Fibroblast of gingiva (primary cell): ENCODE measurements around the gene CFAP61.

Experiments used
- DNase-seq: peaks from one replicate; pipeline ENCODE4 v3.0.0-alpha.2; 2011; ENCODE audit warnings: low read depth

CFAP61 gene

DNA sequence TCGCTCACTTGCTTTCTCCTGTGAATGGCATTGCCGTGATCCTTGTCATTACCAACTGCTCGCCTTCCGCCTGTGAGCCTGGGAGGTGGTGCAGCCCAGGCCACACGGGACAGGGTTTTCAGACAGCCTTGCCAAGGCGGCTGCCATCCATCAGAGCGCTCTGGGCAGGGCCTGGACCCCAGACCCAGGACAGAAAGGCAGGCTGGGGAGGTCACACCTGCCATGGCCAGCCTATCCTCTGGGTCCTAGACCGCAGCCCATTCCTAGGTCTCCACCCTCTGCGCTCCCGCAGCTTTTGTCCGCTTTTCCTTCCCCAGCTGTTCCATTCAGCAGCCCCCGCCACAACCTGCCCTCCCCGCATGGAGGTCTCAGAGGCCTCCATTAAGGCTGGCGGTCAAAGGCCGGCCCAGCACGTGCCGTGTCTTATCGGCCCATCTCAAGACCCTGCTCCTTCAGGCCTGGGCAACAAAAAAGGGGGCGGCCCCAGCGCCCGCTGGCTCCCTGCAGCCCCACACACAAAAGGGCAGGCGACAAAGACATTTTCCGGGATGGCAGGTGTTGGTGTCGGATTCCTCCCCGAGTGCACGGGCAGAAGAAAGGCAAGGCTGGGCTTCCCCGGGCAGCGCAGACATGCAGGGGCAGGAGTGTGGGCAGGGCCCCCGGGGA lies 343.7 kb downstream of the CFAP61 start:
- no peak for DNase-seq

DNA sequence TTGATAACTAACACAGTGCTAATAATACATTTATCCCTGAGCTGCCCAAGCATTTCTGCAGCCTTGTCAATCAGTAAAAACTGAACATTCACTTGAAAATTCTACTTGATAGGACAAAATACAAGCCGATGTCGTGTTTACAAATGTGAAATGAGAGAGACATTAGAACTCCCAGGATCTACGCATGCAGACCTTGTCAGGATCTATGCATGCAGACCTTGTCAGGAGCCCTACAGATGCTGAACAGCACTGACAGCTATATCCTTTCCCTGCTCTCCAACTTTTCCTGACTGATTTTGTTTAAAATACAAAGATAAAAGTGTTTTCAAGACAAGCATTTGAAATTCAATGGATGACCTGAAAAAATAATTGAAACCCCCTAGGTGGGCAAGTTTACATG lies 344.5 kb downstream of the CFAP61 start:
- DNase-seq, result no peak

DNA sequence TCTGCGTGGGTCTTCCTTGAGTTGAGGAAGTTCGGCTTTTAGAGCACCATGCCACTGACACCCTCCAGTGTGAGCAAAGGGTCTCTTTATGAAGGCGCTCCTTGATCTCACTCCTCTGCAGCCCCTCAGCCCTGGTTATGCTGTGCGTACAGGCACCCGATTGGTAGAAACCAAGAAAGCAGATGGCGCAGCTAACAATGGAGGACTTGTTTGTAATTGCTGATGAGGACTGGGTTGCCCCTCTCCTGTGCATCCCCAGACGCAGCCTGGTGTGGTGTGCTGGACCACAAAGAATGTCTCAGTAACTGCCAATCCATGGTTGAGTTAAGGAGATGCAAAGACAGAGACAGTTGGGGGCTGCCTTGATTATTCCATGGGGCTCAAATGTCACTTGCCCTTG lies 345.8 kb downstream of the CFAP61 start:
- DNase-seq, result no peak

DNA sequence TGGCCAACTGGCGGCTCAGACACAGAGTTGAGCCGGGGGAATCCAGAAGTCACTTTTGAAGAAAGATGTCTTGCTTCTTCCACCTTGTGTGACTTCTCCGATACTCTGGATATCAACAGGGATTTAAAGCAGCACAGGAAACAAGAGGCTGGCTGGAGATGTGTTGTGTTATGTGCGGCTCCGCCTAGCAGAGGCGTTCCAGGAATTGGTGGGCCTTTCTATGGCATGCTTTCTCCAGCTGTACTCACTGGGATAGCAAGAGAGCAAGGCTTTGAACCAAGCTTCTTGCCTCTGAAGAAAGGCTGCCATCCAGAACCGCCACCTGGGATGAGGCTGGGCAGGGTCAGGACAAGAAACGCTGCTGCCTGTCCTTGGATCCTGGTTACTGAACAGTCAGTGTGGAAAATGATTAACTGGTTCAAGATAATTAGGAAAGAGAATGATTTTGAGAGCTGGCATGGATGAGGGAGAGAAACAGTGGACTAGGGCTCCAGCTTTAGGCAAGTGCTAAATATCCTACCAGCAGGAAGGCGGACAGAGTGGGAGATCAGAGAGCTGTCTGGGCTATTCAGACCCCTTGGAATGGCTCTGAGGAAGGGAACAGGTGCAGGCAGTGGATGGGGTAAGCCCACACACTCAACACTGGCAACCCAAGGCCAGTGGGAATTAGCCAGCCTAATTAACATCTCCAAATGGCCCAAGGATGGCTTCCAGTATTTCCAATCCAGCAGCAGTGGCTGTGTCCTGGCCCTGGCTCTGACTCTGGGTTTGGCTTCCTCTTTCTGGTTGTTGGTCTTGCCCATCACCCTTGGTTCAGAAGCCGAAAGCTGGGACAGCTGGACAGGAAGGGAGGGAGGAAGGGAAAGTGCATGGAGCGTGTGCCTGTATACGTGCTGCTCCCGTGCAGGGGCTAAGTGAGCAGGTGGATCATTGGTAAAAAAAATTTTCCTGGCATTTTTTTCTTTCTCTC lies 347.5 kb downstream of the CFAP61 start:
- DNase-seq, result no peak

DNA sequence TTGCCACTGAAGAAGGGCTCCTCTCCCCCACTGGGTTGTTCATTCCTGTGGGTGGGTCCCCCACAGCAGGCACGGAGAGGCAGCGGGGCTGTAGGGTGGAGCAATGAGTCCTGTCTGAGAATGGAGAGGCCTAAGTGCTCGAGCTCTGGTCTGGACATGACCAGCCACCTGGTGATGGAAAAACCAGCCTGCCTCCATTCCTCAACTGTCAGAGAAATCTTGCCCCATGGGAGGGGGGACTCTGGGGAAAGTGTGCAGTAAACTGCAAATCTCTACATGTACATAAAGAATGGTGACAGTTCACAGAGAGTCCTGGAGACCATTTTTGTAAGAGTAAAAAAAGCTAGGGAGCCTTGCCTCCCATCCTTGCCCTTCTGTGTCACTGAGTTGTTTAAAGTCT lies 349.7 kb downstream of the CFAP61 start:
- DNase-seq, result no peak

DNA sequence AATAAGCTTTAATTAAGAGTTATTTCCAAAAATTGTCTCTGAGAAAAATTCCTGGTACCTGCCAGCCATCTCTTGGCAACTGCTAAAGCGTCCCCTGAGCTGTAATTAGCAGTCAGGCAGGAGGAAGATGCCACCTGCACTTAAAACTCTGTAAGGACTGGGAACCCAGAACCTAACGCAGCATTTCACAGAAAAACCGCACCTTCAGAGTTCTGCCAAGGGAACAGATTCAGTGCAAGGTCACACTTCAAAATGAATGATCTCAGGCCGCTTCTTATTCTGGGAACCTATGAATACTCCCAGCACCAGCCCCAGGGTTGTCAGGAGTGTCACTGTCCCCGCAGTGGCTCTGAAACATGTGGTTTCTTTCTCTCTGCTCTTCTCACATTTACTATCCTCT lies 352.3 kb downstream of the CFAP61 start:
- DNase-seq, result no peak

DNA sequence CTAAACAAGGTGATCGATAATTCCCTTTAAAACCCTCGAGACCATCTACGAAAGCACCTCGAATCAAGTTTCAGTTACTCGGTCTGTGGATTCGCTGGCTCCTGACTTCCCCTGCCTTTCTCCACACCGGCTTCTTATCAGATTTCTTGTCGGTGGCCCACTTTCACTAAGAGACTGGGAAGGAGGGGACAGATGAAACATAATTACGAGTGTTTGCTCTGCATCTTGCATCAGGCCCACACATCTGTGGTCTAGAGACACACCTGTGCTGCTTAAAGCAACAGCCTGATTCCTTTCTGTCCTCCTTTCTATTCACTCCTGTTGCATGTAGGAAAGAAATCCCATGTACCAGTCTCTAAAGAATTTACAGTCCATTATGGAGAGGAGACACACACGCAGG lies 353.3 kb downstream of the CFAP61 start:
- no peak for DNase-seq

DNA sequence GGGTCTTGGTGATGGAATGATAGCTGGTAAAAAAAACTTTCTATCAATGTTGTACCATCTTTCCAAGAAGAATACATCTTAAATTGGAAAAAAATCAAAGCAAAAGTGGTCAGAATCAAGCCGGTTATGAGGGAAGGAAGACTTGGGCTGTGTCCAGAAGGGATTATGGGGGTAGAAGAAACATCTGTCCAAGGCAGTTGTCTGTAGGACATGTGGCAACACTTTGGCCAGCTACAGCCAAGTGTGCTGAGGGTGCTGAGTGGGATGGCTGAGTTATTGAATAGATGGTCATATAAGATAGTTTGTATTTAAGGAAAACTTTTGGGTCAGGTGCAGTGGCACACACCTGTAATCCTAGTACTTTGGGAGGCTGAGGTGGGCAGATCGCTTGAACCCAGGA lies 354.0 kb downstream of the CFAP61 start:
- DNase-seq, result no peak

DNA sequence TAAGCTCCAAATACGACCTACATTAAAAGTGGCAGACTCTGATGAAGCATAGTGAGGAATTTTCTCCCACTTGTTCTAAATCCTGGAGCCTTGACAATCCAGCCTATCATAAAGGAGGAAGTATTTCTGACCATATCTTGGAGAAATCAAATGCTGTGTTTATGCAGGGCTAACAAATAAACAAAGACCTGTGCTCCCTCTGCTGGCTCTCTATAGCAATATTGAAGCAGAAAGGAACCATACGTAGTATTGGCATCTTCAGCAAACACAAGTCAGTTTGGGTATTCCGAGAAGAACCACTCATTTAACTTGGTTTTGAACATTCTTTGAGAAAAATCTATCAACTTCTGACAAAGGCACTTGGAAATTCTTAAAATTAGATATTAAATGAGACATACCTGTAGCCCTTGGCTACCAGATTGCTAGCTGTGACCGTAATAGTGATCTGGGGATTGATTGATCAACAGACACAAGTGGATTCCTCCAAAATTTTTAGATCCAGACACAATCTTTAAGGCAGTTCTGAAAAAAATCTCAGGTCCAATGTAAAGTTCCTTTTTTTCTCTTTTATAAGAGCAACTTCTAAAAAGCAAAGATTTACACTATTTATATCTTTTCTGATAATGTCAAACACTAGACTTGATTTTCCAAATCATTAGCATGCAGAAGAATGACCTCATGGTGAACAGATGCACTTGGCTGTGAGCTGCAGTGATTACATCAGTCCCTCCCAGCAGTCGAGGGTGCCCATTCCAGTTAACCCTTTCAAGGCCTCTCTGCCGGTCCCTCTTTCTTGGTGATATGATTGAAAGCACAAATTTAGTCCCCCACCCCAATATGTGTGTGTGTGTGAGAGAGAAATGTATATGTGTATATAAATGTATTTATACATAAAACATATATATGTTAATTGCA lies 355.8 kb downstream of the CFAP61 start:
- no peak for DNase-seq

DNA sequence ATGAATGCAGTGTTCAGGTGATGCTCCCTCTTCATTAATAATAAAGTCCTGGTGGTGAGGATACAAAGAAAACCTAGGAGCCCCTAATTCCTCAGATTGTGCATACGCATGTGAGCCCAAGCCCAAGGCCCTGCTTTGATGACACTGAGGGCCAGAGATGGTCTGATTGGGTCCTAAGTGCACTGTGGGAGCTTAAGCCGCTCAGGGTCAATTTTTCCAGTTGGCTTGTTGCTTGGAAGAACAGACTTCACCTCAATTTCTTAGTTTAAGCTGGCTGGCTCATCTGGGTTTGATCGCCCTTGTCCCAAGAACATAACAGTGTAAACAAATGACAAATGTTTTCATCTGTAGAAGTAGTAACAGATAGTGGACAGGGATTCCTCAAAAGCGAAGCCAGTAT lies 357.0 kb downstream of the CFAP61 start:
- no peak for DNase-seq
